Measurements from ENCODE around the gene CTDSPL.

Gene CTDSPL

DNA sequence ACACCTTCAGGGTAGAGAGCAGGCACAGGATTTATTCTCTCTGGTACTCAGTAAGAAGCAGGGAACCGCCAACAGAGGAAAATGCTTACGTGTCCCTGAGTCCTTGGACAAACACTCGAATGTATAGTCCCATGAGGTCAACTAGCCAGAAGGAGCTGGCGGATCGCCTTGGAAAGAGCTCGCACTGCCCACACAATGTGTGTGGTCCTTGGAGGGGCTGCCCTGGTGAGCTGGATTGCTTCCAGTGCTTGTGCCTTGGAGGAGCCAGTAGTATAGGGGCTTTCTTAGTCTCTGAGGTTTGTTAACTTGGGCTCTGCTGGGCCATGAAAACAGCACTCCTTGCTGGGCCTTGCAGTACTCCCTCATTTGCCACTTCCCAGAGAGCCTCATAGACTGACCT, 88.2 kb downstream of the CTDSPL start:
- H3K4me3 ChIP-seq (replicated peaks; ENCODE audit: low read depth, low read length): no peak overlapping the region
- no peak for TF ChIP-seq CTCF (IDR thresholded peaks at IDR 0.05; ENCODE audit: low read depth, low read length, missing control alignments)
- no peak for DNase-seq (ENCODE audit: extremely low read depth, low read depth)

DNA sequence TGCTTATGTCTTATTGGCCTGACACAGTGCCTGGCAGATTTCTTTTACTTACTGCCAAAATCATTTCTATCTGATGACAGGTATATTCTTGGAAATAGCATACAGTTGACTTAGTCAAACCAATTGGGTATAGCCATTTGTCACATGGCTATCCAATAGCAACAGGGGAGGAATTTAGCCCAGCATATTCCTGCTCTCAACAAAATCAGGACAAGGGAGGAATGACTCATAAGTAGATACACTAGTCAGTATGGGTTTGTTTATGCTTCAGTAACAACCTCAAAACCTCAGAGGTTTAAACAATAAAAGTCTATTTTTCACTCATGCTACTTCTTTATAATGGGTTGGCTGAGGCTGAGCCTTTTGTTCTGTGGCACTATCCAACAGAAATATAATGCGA, 90.9 kb downstream of the CTDSPL start:
- H3K4me3 ChIP-seq (replicated peaks; ENCODE audit: low read depth, low read length): no peak overlapping the region
- no peak for DNase-seq (ENCODE audit: extremely low read depth, low read depth)
- no peak for TF ChIP-seq CTCF (IDR thresholded peaks at IDR 0.05; ENCODE audit: low read depth, low read length, missing control alignments)

DNA sequence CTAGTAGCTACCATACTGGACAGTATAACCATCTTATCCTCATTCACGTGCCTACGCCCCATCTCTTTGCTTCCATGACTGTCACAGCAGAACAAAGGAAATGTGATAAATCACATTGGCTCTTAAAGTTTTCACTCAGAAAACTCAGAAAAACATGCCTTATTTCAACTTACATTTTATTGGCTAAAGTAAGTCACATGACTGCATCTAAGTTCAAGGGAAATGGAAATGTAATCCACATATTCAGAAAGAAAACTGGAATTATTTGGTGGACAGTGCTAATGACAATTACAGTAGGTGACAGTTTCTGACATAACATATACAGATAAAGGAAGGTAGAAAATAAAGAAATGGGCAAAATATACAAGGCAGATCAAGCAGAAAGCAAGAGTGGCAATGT, 91.5 kb downstream of the CTDSPL start:
- no peak for DNase-seq (ENCODE audit: extremely low read depth, low read depth)
- no peak for TF ChIP-seq CTCF (IDR thresholded peaks at IDR 0.05; ENCODE audit: low read depth, low read length, missing control alignments)
- H3K4me3 ChIP-seq (replicated peaks; ENCODE audit: low read depth, low read length): no peak overlapping the region

DNA sequence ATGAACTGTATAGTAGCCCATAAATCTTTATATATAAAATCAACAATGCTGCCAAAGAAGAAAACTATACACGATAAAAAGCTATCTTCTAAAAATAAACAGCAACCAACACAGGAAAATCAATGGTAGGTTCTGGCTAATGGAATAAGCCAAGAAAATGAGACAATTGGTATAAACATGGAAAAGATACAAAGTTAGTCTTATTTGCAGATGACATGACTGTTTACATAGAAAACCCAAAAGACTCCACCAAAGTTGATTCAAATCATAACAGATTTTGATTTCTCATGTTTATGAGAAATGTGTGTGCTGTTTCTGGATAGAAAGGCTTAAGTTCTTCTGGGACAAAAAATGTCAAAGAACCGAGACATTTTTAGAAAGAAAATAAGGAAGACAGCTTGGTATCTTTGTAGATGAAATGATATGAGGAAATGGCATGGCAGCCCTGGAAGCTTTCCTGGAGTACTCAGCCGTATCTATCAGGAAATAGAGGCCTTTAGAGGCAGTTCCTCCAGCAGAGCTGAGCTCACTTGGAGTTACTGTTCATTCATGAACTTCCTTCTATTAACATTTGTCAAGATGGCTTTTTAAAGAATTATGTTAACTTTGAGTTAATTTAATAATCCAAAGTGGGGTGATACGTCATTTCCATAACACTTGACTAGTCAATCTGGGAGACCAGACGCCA, 92.2 kb downstream of the CTDSPL start:
- H3K4me3 ChIP-seq (replicated peaks; ENCODE audit: low read depth, low read length): no peak overlapping the region
- DNase-seq (ENCODE audit: extremely low read depth, low read depth): no peak
- no peak for TF ChIP-seq CTCF (IDR thresholded peaks at IDR 0.05; ENCODE audit: low read depth, low read length, missing control alignments)

DNA sequence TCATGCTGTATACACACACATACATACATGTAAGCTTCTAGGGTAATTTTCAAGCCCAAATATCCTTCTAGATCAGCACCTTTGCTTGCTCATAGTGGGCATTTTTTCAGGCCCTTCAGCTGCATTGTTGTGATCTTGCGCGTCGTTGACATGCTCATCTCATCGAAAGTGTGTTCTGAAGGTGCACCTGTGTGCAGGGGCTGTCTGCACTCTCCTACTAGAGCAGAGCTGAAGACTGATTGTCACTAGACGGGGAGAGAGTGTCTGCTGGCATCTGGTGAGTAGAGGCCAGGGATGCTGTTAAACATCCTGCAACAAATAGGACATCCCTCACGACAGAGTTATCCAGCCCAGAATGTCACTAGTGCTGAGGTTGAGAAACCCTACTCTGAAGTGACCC, 93.2 kb downstream of the CTDSPL start:
- DNase-seq (ENCODE audit: extremely low read depth, low read depth): no peak
- no peak for TF ChIP-seq CTCF (IDR thresholded peaks at IDR 0.05; ENCODE audit: low read depth, low read length, missing control alignments)
- H3K4me3 ChIP-seq (replicated peaks; ENCODE audit: low read depth, low read length): no peak overlapping the region

GRCh38 chr3:37955918-37956707, 94.4 kb downstream of the CTDSPL start:
- DNase-seq (ENCODE audit: extremely low read depth, low read depth): no peak
- TF ChIP-seq CTCF (IDR thresholded peaks at IDR 0.05; ENCODE audit: low read depth, low read length, missing control alignments): no peak

More at GRCh38 chr3:37955918-37956707, 94.4 kb downstream of the CTDSPL start:
- H3K4me3 ChIP-seq (replicated peaks; ENCODE audit: low read depth, low read length): no peak overlapping the region

All from HFF-Myc (cell line).